K562 (cell line): ENCODE data around the gene FASTK. TPM values are rescaled to one million over a fixed set of nuclear protein-coding genes. Genes with fewer than 3 reads are reported as not detected.
A peak's percentile ranks its signal among the peaks of the same experiment; 100 is the strongest.

Source experiments
- AFF4 ChIP-seq: sonication (generic); formaldehyde crosslinking; IDR thresholded peaks from 2 replicates; pipeline ENCODE4 v1.8.0; 2023; ENCODE audit warnings: mild to moderate bottlenecking, missing genetic modification reagents
- CHAMP1 ChIP-seq: fragments of 450-650 bp; IDR thresholded peaks from 2 replicates; pipeline ENCODE4 v1.6.1; 2016; ENCODE audit warnings: mild to moderate bottlenecking
- HNRNPLL ChIP-seq: fragments of 200-400 bp; formaldehyde crosslinking; IDR thresholded peaks from 2 replicates; pipeline ENCODE4 v1.6.1; 2017; ENCODE audit warnings: low read length, low read depth, mild to moderate bottlenecking; ENCODE audit not compliant: poor library complexity, severe bottlenecking
- KLF13 ChIP-seq: fragments of 450-650 bp; IDR thresholded peaks from 2 replicates; pipeline ENCODE4 v1.6.1; 2016; ENCODE audit warnings: missing genetic modification characterization, low read depth, mild to moderate bottlenecking, missing compliant biosample characterization, moderate library complexity, borderline replicate concordance
- MTA2 ChIP-seq: fragments of 450-650 bp; IDR thresholded peaks from 2 replicates; pipeline ENCODE4 v1.6.1; 2016; ENCODE audit warnings: low read depth
- NFIC ChIP-seq: fragments of 450-650 bp; IDR thresholded peaks from 2 replicates; pipeline ENCODE4 v1.6.1; 2017; ENCODE audit warnings: mild to moderate bottlenecking, inconsistent platforms
- PHF8 ChIP-seq: fragments of 200-600 bp; sonication (generic); IDR thresholded peaks from 2 replicates; pipeline ENCODE4 v1.6.1; 2012; ENCODE audit warnings: mixed run types, mild to moderate bottlenecking, inconsistent platforms, low read length, moderate library complexity, borderline replicate concordance
- SMAD3 ChIP-seq: fragments of 450-650 bp; formaldehyde crosslinking; conservative IDR thresholded peaks from 2 replicates; pipeline ENCODE4 v1.4.0; 2020; ENCODE audit warnings: mild to moderate bottlenecking
- SP2 ChIP-seq: IDR thresholded peaks from 2 replicates; pipeline ENCODE4 v1.6.1; 2011; ENCODE audit warnings: mild to moderate bottlenecking, low read depth, low read length, moderate library complexity; ENCODE audit not compliant: poor library complexity, severe bottlenecking; ENCODE audit errors: extremely low read depth
- ZNF586 ChIP-seq: fragments of 450-650 bp; formaldehyde crosslinking; conservative IDR thresholded peaks from 2 replicates; pipeline ENCODE4 v1.4.0; 2020; ENCODE audit warnings: mild to moderate bottlenecking, moderate library complexity
- ZNF695 ChIP-seq: fragments of 450-650 bp; formaldehyde crosslinking; IDR thresholded peaks from 2 replicates; pipeline ENCODE4 v1.4.0; 2020; ENCODE audit warnings: mild to moderate bottlenecking, moderate library complexity
- polyA plus RNA-seq, 8 experiments: library from polyadenylated mRNA; depleted of rRNA in 4 of 8; stranded (reverse) in 5 of 8; unstranded in 3 of 8; fragments of >200 nt; fragmentation: Nextera tagmentation in 2 of 8; fragmentation: Illumina TruSeq in 1 of 8; extraction: Ambion mirVana in 2 of 8; extraction: Trizol in 1 of 8; gene quantifications; 2 replicates each; pipeline versions ENCODE4 v1.2.1 to v1.2.3, GENCODE V29; 2011 to 2014; ENCODE audit warnings: inconsistent platforms in 1 of 8, missing spikeins in 1 of 8
- total RNA-seq, 7 experiments: library from RNA; depleted of rRNA in 6 of 7; stranded (reverse); fragments of >200 nt in 6 of 7; fragmentation: Illumina TruSeq in 2 of 7; extraction: Trizol in 2 of 7; gene quantifications; 2 replicates each; pipeline versions ENCODE4 v1.2.1 to v1.2.3, GENCODE V29; 2011 to 2021; ENCODE audit warnings: low replicate concordance in 1 of 7
- TF ChIP-seq, protein P1 (sequence below): fragments of 250-450 bp; sonication (Bioruptor Pico); IDR thresholded peaks from 2 replicates; pipeline ENCODE4 v1.5.0; 2022; ENCODE audit warnings: mild to moderate bottlenecking
- TF ChIP-seq, protein P2 (sequence below), 3 experiments: IDR thresholded peaks in 2 of 3; conservative IDR thresholded peaks in 1 of 3; 2 replicates each; pipeline ENCODE4 v1.5.1; 2011 to 2012; ENCODE audit warnings: low read length in 3 of 3, mild to moderate bottlenecking in 3 of 3, control low read depth in 2 of 3, improper control_type of control experiment in 1 of 3, inconsistent platforms in 1 of 3, low read depth in 1 of 3, mixed read lengths in 1 of 3, moderate library complexity in 1 of 3; ENCODE audit not compliant: insufficient read depth in 2 of 3
- TF ChIP-seq, protein P3 (sequence below): IDR thresholded peaks from 3 replicates; pipeline ENCODE4 v1.6.1; 2011; ENCODE audit warnings: borderline replicate concordance, mild to moderate bottlenecking; ENCODE audit not compliant: insufficient read length, insufficient read depth

The FASTK gene
- total and polyA plus RNA-seq, 9 of the 15 experiments (the other 6 are each of a cell fraction or from before 2014, with no cell fraction given) = 0.51 to 150 (median 48.2) TPM

GRCh38 chr7:151113344-151114150 is 32.9 kb upstream of the FASTK start (continued):
- TF ChIP-seq, protein P1, sequence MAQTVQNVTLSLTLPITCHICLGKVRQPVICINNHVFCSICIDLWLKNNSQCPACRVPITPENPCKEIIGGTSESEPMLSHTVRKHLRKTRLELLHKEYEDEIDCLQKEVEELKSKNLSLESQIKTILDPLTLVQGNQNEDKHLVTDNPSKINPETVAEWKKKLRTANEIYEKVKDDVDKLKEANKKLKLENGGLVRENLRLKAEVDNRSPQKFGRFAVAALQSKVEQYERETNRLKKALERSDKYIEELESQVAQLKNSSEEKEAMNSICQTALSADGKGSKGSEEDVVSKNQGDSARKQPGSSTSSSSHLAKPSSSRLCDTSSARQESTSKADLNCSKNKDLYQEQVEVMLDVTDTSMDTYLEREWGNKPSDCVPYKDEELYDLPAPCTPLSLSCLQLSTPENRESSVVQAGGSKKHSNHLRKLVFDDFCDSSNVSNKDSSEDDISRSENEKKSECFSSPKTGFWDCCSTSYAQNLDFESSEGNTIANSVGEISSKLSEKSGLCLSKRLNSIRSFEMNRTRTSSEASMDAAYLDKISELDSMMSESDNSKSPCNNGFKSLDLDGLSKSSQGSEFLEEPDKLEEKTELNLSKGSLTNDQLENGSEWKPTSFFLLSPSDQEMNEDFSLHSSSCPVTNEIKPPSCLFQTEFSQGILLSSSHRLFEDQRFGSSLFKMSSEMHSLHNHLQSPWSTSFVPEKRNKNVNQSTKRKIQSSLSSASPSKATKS (CRISPR knock-in tag) = no peak
- TF ChIP-seq ZNF695 (CRISPR knock-in tag) (no peak), HNRNPLL (no peak), PHF8 (no peak), NFIC (no peak), KLF13 (no peak), MTA2 (no peak), AFF4 (no peak), SMAD3 (CRISPR knock-in tag) (no peak), CHAMP1 (no peak), SP2 (no peak), ZNF586 (CRISPR knock-in tag) (no peak)
- TF ChIP-seq, protein P2, sequence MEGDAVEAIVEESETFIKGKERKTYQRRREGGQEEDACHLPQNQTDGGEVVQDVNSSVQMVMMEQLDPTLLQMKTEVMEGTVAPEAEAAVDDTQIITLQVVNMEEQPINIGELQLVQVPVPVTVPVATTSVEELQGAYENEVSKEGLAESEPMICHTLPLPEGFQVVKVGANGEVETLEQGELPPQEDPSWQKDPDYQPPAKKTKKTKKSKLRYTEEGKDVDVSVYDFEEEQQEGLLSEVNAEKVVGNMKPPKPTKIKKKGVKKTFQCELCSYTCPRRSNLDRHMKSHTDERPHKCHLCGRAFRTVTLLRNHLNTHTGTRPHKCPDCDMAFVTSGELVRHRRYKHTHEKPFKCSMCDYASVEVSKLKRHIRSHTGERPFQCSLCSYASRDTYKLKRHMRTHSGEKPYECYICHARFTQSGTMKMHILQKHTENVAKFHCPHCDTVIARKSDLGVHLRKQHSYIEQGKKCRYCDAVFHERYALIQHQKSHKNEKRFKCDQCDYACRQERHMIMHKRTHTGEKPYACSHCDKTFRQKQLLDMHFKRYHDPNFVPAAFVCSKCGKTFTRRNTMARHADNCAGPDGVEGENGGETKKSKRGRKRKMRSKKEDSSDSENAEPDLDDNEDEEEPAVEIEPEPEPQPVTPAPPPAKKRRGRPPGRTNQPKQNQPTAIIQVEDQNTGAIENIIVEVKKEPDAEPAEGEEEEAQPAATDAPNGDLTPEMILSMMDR (IDR thresholded peaks at IDR 0.05 in 2 of 3, conservative IDR thresholded peaks at IDR 0.05 in 1 of 3; ENCODE audit: insufficient read depth in 2 of 3, low read depth in 1 of 3, low read length in 3 of 3) = 0 out of 6 replicates have a peak, but pooled peaks of 1 of the 3 experiments have one; percentile 4
- TF ChIP-seq, protein P3, sequence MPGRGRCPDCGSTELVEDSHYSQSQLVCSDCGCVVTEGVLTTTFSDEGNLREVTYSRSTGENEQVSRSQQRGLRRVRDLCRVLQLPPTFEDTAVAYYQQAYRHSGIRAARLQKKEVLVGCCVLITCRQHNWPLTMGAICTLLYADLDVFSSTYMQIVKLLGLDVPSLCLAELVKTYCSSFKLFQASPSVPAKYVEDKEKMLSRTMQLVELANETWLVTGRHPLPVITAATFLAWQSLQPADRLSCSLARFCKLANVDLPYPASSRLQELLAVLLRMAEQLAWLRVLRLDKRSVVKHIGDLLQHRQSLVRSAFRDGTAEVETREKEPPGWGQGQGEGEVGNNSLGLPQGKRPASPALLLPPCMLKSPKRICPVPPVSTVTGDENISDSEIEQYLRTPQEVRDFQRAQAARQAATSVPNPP = no peak
